HG03103 (cell line): Measurements from ENCODE around the gene NRXN3.
"Not testable (repeated sequence)": the region's sequence is repeated elsewhere in the genome, so short reads cannot be mapped to it uniquely, and the experiment has no call there.

Experiments
- ATAC-seq: cut with Tn5 transposase; IDR thresholded peaks from one replicate; pipeline ENCODE4 v1.9.1; 2021; ENCODE audit warnings: low read depth; ENCODE audit not compliant: unreplicated experiment

NRXN3 gene

GRCh38 chr14:78974691-78975090 lies 804.5 kb downstream of the NRXN3 start:
- ATAC-seq, result no peak

- ATAC-seq, result no peak
These were observed 805.6 kb downstream of the NRXN3 start for GRCh38 chr14:78975734-78976133.

- no peak for ATAC-seq
These were observed 808.7 kb downstream of the NRXN3 start for GRCh38 chr14:78978896-78979295.

GRCh38 chr14:78982551-78982950 lies 812.4 kb downstream of the NRXN3 start:
- ATAC-seq, result no peak

- ATAC-seq, result no peak
These were observed 813.0 kb downstream of the NRXN3 start for GRCh38 chr14:78983126-78983525.

GRCh38 chr14:78985668-78986381 lies 815.7 kb downstream of the NRXN3 start:
- ATAC-seq, result no peak

GRCh38 chr14:78986989-78987388 lies 816.8 kb downstream of the NRXN3 start:
- no peak for ATAC-seq

GRCh38 chr14:78989221-78989620 lies 819.0 kb downstream of the NRXN3 start:
- no peak for ATAC-seq

GRCh38 chr14:78992867-78993266 lies 822.7 kb downstream of the NRXN3 start:
- ATAC-seq, result no peak

- no peak for ATAC-seq
These were observed 827.6 kb downstream of the NRXN3 start for GRCh38 chr14:78997811-78998210.

GRCh38 chr14:79009286-79009685 lies 839.1 kb downstream of the NRXN3 start:
- no peak for ATAC-seq

- ATAC-seq, result no peak
These were observed 841.1 kb downstream of the NRXN3 start for GRCh38 chr14:79011091-79011919.

- ATAC-seq, result no peak
These were observed 841.7 kb downstream of the NRXN3 start for GRCh38 chr14:79011920-79012204.

GRCh38 chr14:79016828-79017505 lies 846.8 kb downstream of the NRXN3 start:
- ATAC-seq, result no peak

- ATAC-seq, result no peak
These were observed 847.4 kb downstream of the NRXN3 start for GRCh38 chr14:79017561-79017960.

GRCh38 chr14:79018836-79019235 lies 848.7 kb downstream of the NRXN3 start:
- ATAC-seq, result no peak

- ATAC-seq, result not testable (repeated sequence)
These were observed 849.7 kb downstream of the NRXN3 start for GRCh38 chr14:79019898-79020297.

- no peak for ATAC-seq
These were observed 851.6 kb downstream of the NRXN3 start for GRCh38 chr14:79021766-79022165.

GRCh38 chr14:79027138-79027537 lies 857.0 kb downstream of the NRXN3 start:
- no peak for ATAC-seq

- no peak for ATAC-seq
These were observed 858.1 kb downstream of the NRXN3 start for GRCh38 chr14:79028281-79028680.

GRCh38 chr14:79036441-79036840 lies 866.3 kb downstream of the NRXN3 start:
- ATAC-seq, result no peak

GRCh38 chr14:79037106-79037505 lies 866.9 kb downstream of the NRXN3 start:
- ATAC-seq, result no peak
